HCT116 (cell line): ENCODE measurements around the gene DLG5. TPM values are rescaled to one million over a fixed set of nuclear protein-coding genes. Genes with fewer than 3 reads are reported as not detected.

Source experiments
- ATAC-seq: fragments of 200-7000 bp; cut with Tn5 transposase; 2 replicates; pipeline ENCODE4 v1.9.1; 2020; ENCODE audit warnings: mild to moderate bottlenecking, moderate library complexity
- BruUV-seq: library from RNA; stranded (reverse); fragments of 400-500 nt; replicated peaks from 2 replicates; lab custom pipeline; 2021; lab: Mats Ljungman, UMichigan
- CTCF ChIA-PET: fragments of 300-600 bp; sonication (Branson Sonifier 250); formaldehyde crosslinking; loops from one replicate; lab custom pipeline; 2021; ENCODE audit warnings: antibody characterized with exemption; lab: Charles Lee
- POLR2A ChIA-PET: fragments of 300-600, 350-600 bp; sonication (Branson Sonifier 250); formaldehyde crosslinking; loops from one replicate; lab custom pipeline; 2021; ENCODE audit warnings: antibody characterized with exemption; lab: Charles Lee
- RAD21 ChIA-PET, 2 experiments: fragments of 300-600 bp; sonication (Branson Sonifier 250); formaldehyde crosslinking; loops; one replicate each; lab custom pipeline; 2023; ENCODE audit warnings: low total read pairs in 2 of 2; ENCODE audit not compliant: uncharacterized antibody in 2 of 2, unreplicated experiment in 2 of 2, low non-redundant PET in 1 of 2; lab: Charles Lee
- DNase-seq: peaks from one replicate; pipeline ENCODE4 v3.0.0-alpha.2; 2010; ENCODE audit warnings: low read depth, low spot score
- H2AFZ ChIP-seq: fragments of 200-600 bp; shearing (Covaris generic), sonication (generic); 2 replicates; pipeline ENCODE4 v1.6.1; 2017; ENCODE audit warnings: low read depth, mixed run types, mixed read lengths, antibody characterized with exemption, low read length; ENCODE audit not compliant: poor library complexity, severe bottlenecking
- H3K27ac ChIP-seq: 2 replicates; pipeline ENCODE4 v1.5.1; 2012; ENCODE audit warnings: low read depth, low read length
- H3K27me3 ChIP-seq: fragments of 200-600 bp; sonication (generic); 2 replicates; pipeline ENCODE4 v1.6.1; 2016; ENCODE audit warnings: mixed run types, low read length, mixed read lengths; ENCODE audit not compliant: insufficient read depth
- H3K36me3 ChIP-seq, 2 experiments: fragments of 200-500 bp in 1 of 2; fragments of 200-600 bp in 1 of 2; sonication (Bioruptor generic) in 1 of 2; sonication (generic) in 1 of 2; 2 replicates each; pipeline versions ENCODE4 v1.5.1 to v1.6.1; 2014 to 2016; ENCODE audit warnings: low read length in 2 of 2, inconsistent platforms in 1 of 2, mixed read lengths in 1 of 2, mixed run types in 1 of 2; ENCODE audit not compliant: insufficient read depth in 2 of 2, control insufficient read depth in 1 of 2
- H3K4me1 ChIP-seq, 2 experiments: fragments of 200-600 bp in 1 of 2; sonication (generic) in 1 of 2; 2 replicates each; pipeline versions ENCODE4 v1.5.1 to v1.6.1; 2012 to 2017; ENCODE audit warnings: low read length in 2 of 2, inconsistent platforms in 1 of 2, mild to moderate bottlenecking in 1 of 2, mixed read lengths in 1 of 2, mixed run types in 1 of 2, moderate library complexity in 1 of 2; ENCODE audit not compliant: insufficient read depth in 2 of 2, control insufficient read depth in 1 of 2
- H3K4me2 ChIP-seq: fragments of 200-600 bp; sonication (generic); 2 replicates; pipeline ENCODE4 v1.6.1; 2017; ENCODE audit warnings: mixed run types, low read length, mixed read lengths
- H3K4me3 ChIP-seq, 2 experiments: fragments of 200-600 bp in 1 of 2; sonication (generic) in 1 of 2; replicated peaks in 1 of 2; 2 replicates each; pipeline ENCODE4 v1.5.1; 2011 to 2016; ENCODE audit warnings: low read length in 2 of 2, control low read depth in 1 of 2, low read depth in 1 of 2, mild to moderate bottlenecking in 1 of 2, mixed read lengths in 1 of 2, mixed run types in 1 of 2
- H3K79me2 ChIP-seq: fragments of 200-600 bp; sonication (generic); 2 replicates; pipeline ENCODE4 v1.6.1; 2017; ENCODE audit warnings: mild to moderate bottlenecking, mixed run types, low read length, moderate library complexity, mixed read lengths; ENCODE audit not compliant: insufficient read depth
- H3K9ac ChIP-seq: fragments of 200-600 bp; sonication (generic); 2 replicates; pipeline ENCODE4 v1.6.1; 2016; ENCODE audit warnings: low read length, mixed read lengths
- H3K9me2 ChIP-seq: fragments of 200-600 bp; sonication (generic), shearing (Covaris generic); 2 replicates; pipeline ENCODE4 v1.6.1; 2017; ENCODE audit warnings: mixed run types, mild to moderate bottlenecking, moderate library complexity; ENCODE audit not compliant: insufficient read depth
- H3K9me3 ChIP-seq, 2 experiments: fragments of 200-500 bp in 1 of 2; fragments of 200-600 bp in 1 of 2; sonication (Bioruptor generic) in 1 of 2; sonication (generic) in 1 of 2; 2 replicates each; pipeline ENCODE4 v1.6.1; 2014 to 2017; ENCODE audit warnings: low read length in 2 of 2, mixed read lengths in 2 of 2, inconsistent platforms in 1 of 2, low read depth in 1 of 2, mild to moderate bottlenecking in 1 of 2, mixed run types in 1 of 2, moderate library complexity in 1 of 2; ENCODE audit not compliant: control insufficient read depth in 1 of 2, insufficient read depth in 1 of 2
- H4K20me1 ChIP-seq: fragments of 200-600 bp; sonication (generic), shearing (Covaris generic); 2 replicates; pipeline ENCODE4 v1.6.1; 2017; ENCODE audit warnings: mixed run types, mild to moderate bottlenecking, moderate library complexity; ENCODE audit not compliant: insufficient read depth
- ATF3 ChIP-seq: IDR thresholded peaks from 2 replicates; pipeline ENCODE4 v1.6.1; 2012
- POLR2A ChIP-seq: IDR thresholded peaks from 2 replicates; pipeline ENCODE4 v1.7.0; 2011; ENCODE audit warnings: borderline replicate concordance; ENCODE audit not compliant: insufficient read depth, insufficient read length; ENCODE audit errors: extremely low read depth
- REST ChIP-seq: IDR thresholded peaks from 2 replicates; pipeline ENCODE4 v1.6.1; 2012; ENCODE audit warnings: low read depth
- TCF7L2 ChIP-seq: IDR thresholded peaks from 2 replicates; pipeline ENCODE4 v1.7.0; 2011; ENCODE audit warnings: borderline replicate concordance, inconsistent platforms; ENCODE audit not compliant: insufficient read depth, insufficient read length; ENCODE audit errors: extremely low read depth
- YY1 ChIP-seq: IDR thresholded peaks from 2 replicates; pipeline ENCODE4 v1.6.1; 2011; ENCODE audit warnings: low read length, low read depth, moderate library complexity, mild to moderate bottlenecking; ENCODE audit not compliant: insufficient replicate concordance; ENCODE audit errors: extremely low read depth
- ZBTB33 ChIP-seq: IDR thresholded peaks from 2 replicates; pipeline ENCODE4 v1.6.1; 2011; ENCODE audit warnings: mild to moderate bottlenecking, low read length, moderate library complexity; ENCODE audit not compliant: insufficient replicate concordance; ENCODE audit errors: extremely low read depth
- ZFX ChIP-seq: fragments of 450-650 bp; IDR thresholded peaks from 2 replicates; pipeline ENCODE4 v1.6.1; 2017
- ZNF274 ChIP-seq: fragments of 200-500 bp; sonication (Bioruptor generic); IDR thresholded peaks from 2 replicates; pipeline ENCODE4 v1.6.1; 2014; ENCODE audit warnings: mild to moderate bottlenecking, low read depth, low read length, inconsistent platforms
- intact Hi-C: fragments of 100-400 bp; cut with micrococcal nuclease; formaldehyde crosslinking; loops from 2 replicates; pipeline ENCODE4 v1.10.0; 2022
- total RNA-seq: library from RNA; stranded (reverse); gene quantifications from one replicate; pipeline ENCODE4 v1.2.1, GENCODE V29; 2021; ENCODE audit not compliant: unreplicated experiment

Gene DLG5
- total RNA-seq, 1 experiment from 2014 or later = 44.8 TPM

GRCh38 chr10:77875730-77876129 is 50.8 kb downstream of the DLG5 start:
- H4K20me1 ChIP-seq = no peaks in the 10 kb centered on the region
- H3K4me1 ChIP-seq = peaks cover 28 to 54% of the 10 kb centered on the region in 2 experiments
- no peak overlapping the region for H3K9ac ChIP-seq
- RAD21 ChIA-PET = no interaction called here
- no peak for DNase-seq
- H2AFZ ChIP-seq = no peak overlapping the region
- no peak for TF ChIP-seq REST
- no peak for TF ChIP-seq ZFX
- no peak for TF ChIP-seq TCF7L2
- TF ChIP-seq ZNF274 = no peak
- TF ChIP-seq POLR2A = no peak
- TF ChIP-seq ATF3 = no peak
- no peak for TF ChIP-seq YY1
- no peak for TF ChIP-seq ZBTB33
- TF ChIP-seq, all 23 proteins: peak for 0
- H3K27ac ChIP-seq = no peak overlapping the region
- intact Hi-C loops = no loop called here
- no peak for ATAC-seq
- no peak overlapping the region for H3K4me3 ChIP-seq
- no peaks in the 10 kb centered on the region for H3K36me3 ChIP-seq
- no peaks in the 10 kb centered on the region for H3K9me2 ChIP-seq
- no peaks in the 10 kb centered on the region for H3K27me3 ChIP-seq
- CTCF ChIA-PET = no interaction called here
- peaks cover 60% of the 10 kb centered on the region for H3K79me2 ChIP-seq
- POLR2A ChIA-PET = no interaction called here
- 0 out of 2 replicates have a peak overlapping the region, but pooled peaks have one; percentile 75 for H3K4me2 ChIP-seq
- no TSS peak for BruUV-seq
- H3K9me3 ChIP-seq = no peaks in the 10 kb centered on the region
